NCI-H128 (cell line): ENCODE data around the gene CECR2.

Experiments
- DNase-seq: peaks from one replicate; lab custom pipeline; 2025; ENCODE audit not compliant: unreplicated experiment; lab: John Stamatoyannopoulos, UW

The CECR2 gene

DNA sequence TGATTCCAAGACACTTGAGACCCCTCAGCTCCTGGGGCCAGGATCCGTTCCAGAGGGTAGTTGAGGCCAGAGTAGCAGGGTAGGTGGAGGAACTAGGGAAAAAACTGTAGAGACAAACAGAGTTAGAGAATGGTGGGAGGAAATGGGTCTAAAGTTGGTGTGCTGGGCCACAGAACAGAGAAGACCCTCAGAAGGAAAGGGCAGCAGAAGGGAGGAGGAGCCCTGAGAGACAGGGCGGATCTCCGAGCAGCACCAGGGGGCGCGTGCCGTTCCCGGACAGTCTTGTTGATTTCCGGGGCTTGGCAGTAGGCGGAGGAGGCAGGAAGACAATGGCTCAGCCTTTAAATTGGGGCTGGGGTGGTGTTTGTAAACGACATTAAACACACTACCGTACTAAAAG, 2.4 kb upstream of the CECR2 start:
- no peak for DNase-seq

DNA sequence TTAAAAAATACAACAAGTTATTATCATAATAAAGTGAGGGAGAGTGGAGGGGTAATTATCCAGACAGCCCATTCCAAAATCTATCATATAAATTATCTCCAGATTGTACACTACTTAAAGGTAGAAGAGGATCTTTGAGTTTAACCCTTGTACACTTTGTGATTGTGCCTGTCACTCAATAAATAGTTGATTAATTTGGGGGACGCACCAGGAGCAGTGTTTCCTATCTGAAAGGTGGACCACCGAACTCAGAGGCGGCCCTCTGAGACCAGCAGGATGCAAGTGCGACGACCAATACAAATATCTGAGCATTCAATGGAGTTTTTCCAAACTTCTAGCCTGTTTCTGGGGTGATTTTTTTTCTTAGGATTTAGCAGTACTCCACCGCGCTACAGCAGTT, 1.1 kb upstream of the CECR2 start:
- DNase-seq = no peak

GRCh38 chr22:17368554-17369438, 464 bp upstream of the CECR2 start:
- peak; percentile 36 for DNase-seq

DNA sequence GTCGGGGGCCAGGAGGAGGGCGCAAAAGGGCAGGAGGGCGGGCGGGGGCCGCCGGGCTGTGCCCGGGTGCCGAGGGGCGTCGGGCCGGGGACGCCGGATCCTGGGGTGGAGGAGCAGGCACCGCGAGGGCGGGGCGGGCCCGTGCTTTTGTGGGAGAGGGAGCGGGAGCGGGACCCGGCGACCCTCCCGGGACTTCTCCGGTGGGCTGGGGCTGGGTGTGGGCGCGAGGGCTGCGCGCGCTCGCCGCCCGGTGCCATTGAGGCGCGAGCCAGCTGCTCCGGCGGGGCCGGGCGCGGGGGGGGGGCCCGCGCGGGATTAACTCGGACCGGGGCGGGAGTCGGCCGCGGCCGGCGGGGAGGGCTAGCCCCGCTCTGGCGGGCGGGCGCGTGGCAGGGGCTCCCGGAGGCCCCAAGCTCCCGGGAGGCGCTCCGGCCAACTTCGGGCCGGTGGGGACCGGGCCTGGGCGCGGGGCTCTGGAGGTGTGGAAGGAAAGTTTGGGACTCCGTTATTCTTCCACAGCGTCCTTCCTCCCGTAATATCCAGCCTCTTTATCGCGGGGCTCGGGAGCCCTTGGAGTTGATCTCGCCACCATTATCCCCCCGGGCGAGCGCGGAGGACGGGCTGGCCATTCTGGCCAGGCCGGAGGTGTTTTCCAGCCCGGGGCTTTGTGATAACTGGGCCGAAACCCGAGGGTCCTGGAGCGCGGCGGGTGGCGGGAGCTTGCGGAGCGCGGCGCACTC, 936 bp downstream of the CECR2 start:
- DNase-seq = no peak

GRCh38 chr22:17370766-17371432, 1.6 kb downstream of the CECR2 start:
- DNase-seq = no peak

- no peak for DNase-seq
These were observed 2.2 kb downstream of the CECR2 start for GRCh38 chr22:17371448-17371847.

- no peak for DNase-seq
These were observed 4.6 kb downstream of the CECR2 start for GRCh38 chr22:17373855-17374254.

GRCh38 chr22:17375914-17376614, 6.8 kb downstream of the CECR2 start:
- DNase-seq = no peak

DNA sequence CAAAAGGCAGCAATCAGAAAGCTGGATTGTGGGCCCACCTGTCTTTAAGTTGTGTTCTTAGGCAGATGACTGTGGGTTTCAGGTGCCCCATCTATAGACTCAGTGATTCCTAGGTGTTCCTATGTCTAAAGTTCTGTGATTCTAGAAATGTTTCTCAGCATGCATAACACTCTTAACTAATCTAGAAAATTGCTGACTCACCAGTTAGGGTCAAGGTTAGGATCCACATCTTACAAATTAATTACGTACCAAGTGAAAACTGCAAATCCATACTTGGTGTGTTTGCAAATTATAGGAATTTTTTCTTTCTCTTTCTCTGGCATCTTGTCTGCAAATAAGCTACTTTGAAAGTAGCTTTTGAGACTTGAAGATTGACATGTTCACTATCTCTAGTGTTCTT, 7.7 kb downstream of the CECR2 start:
- no peak for DNase-seq

- no peak for DNase-seq
These were observed 10.7 kb downstream of the CECR2 start for GRCh38 chr22:17379944-17380343.

DNA sequence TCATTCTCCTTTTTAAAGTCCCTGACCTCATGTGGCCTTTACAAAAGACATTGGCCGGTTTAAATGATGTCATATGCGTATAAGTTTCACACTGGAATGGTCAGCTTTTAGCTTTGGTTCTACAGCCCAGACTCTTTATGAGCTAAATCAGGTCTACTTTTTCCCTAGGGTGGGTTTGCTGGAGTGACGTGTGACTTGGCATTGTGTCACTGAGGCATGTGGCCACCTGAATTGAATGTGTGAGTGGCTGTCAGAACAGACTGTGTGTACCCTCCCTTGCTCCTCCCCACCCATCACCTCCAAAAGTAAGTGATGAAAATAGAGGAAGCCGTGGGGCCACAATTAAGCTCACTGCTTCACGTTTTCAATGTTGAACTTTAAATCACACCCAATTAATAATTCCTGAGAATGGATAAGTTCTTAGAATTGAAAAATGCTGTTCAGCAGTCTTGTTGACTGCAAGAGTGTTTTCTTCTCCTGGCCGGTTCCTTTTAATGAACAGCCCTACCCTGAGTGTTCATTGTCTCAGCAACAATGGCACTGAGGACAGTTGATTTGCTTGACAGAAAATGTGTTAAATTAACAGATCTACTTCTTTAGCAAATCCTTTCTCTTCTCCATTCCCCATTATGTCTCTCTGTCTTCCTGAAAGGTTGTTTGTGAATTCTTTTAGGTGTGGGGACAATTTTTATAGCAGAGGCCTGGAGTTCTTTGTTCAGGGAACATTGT, 11.3 kb downstream of the CECR2 start:
- no peak for DNase-seq

GRCh38 chr22:17381192-17381913, 12.1 kb downstream of the CECR2 start:
- no peak for DNase-seq

- DNase-seq = no peak
These were observed 15.5 kb downstream of the CECR2 start for GRCh38 chr22:17384612-17385330.

DNA sequence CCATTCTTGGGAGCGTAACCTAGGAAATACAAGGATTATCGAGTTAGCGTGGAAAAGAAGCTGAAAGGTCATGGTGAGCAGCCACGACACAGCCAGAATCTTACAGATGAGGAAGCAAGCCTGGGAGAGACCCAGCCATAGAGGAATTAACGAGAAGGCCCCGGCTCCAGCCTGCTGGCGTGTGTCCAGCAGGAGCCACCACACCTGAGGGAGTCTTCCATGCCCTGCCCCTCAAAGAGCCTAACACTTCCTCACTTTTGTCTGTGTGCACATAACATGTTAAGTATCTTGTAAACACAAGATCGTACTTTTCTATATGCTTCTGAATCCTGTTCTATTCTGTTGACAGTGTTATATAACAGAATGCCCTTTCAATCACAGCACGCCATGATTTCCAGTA, 18.1 kb downstream of the CECR2 start:
- DNase-seq = no peak

GRCh38 chr22:17388235-17388634, 19.0 kb downstream of the CECR2 start:
- DNase-seq = no peak

DNA sequence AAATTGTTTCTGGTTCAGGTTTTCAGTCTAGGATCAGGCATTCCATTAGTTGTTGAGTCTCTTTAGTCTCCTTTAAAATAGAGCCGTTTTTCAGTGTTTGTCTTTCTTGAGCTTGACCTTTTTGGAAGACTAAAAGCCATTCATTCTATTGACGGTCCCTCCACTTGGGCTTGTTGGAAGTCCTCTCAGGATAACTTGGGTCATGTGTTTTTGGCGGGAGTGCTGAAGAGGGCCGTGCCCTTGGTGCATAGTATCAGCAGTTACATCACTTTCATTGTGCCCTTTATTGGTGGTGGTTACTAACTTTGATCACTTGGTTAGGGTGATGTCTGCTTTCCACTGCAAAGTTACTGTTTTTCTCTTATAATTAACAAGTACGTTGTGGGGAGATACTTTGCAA, 20.8 kb downstream of the CECR2 start:
- DNase-seq = no peak

- no peak for DNase-seq
These were observed 27.3 kb downstream of the CECR2 start for GRCh38 chr22:17396516-17396915.

DNA sequence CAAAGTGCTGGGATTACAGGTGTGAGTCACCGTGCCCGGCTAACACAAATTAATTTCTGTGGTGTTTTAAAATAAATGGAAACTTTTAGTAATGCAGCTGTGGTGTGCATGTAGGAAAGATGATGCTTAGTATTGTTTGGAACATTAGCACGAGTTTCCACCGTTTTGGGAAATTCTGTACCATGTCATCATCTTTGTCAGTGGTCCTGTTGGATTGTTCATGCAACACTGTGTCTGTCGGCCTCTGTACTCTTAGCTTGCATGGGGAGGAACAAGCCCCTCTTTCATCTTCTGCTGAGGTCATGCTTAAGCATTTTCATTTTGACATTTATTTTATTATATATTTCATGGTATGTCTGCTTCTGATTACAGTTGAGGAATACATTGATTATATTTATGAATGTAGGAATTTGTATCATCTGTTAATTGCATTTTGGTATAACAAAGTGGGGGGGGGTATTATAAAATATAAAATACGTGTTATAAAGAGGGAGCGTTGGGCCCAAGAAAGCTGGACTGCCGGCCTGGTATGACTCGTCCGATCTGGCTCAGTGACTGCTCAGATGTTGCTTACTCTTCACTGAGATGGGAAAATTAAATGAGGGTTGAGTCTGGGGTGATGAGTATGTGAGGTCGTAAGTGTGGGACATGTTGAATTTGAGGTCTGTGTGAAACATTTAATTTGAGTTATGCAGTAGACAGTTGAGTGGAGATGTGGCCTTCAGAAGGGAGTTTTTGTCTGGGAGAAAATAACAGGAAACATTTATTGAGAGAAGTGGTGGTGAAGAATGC, 28.7 kb downstream of the CECR2 start:
- DNase-seq = no peak
